HCT116 (cell line): ENCODE results near the gene ZNF223. TPM values are rescaled to one million over a fixed set of nuclear protein-coding genes. Genes with fewer than 3 reads are reported as not detected.
A peak's percentile ranks its signal among the peaks of the same experiment; 100 is the strongest.

Experiments used
- ATAC-seq: fragments of 200-7000 bp; cut with Tn5 transposase; 2 replicates; pipeline ENCODE4 v1.9.1; 2020; ENCODE audit warnings: mild to moderate bottlenecking, moderate library complexity
- BruUV-seq: library from RNA; stranded (reverse); fragments of 400-500 nt; replicated peaks from 2 replicates; lab custom pipeline; 2021; lab: Mats Ljungman, UMichigan
- CTCF ChIA-PET: fragments of 300-600 bp; sonication (Branson Sonifier 250); formaldehyde crosslinking; loops from one replicate; lab custom pipeline; 2021; ENCODE audit warnings: antibody characterized with exemption; lab: Charles Lee
- POLR2A ChIA-PET: fragments of 300-600, 350-600 bp; sonication (Branson Sonifier 250); formaldehyde crosslinking; loops from one replicate; lab custom pipeline; 2021; ENCODE audit warnings: antibody characterized with exemption; lab: Charles Lee
- RAD21 ChIA-PET, 2 experiments: fragments of 300-600 bp; sonication (Branson Sonifier 250); formaldehyde crosslinking; loops; one replicate each; lab custom pipeline; 2023; ENCODE audit warnings: low total read pairs in 2 of 2; ENCODE audit not compliant: uncharacterized antibody in 2 of 2, unreplicated experiment in 2 of 2, low non-redundant PET in 1 of 2; lab: Charles Lee
- DNase-seq: peaks from one replicate; pipeline ENCODE4 v3.0.0-alpha.2; 2010; ENCODE audit warnings: low read depth, low spot score
- H2AFZ ChIP-seq: fragments of 200-600 bp; shearing (Covaris generic), sonication (generic); 2 replicates; pipeline ENCODE4 v1.6.1; 2017; ENCODE audit warnings: low read depth, mixed run types, mixed read lengths, antibody characterized with exemption, low read length; ENCODE audit not compliant: poor library complexity, severe bottlenecking
- H3K27ac ChIP-seq: 2 replicates; pipeline ENCODE4 v1.5.1; 2012; ENCODE audit warnings: low read depth, low read length
- H3K27me3 ChIP-seq: fragments of 200-600 bp; sonication (generic); 2 replicates; pipeline ENCODE4 v1.6.1; 2016; ENCODE audit warnings: mixed run types, low read length, mixed read lengths; ENCODE audit not compliant: insufficient read depth
- H3K36me3 ChIP-seq, 2 experiments: fragments of 200-500 bp in 1 of 2; fragments of 200-600 bp in 1 of 2; sonication (Bioruptor generic) in 1 of 2; sonication (generic) in 1 of 2; 2 replicates each; pipeline versions ENCODE4 v1.5.1 to v1.6.1; 2014 to 2016; ENCODE audit warnings: low read length in 2 of 2, inconsistent platforms in 1 of 2, mixed read lengths in 1 of 2, mixed run types in 1 of 2; ENCODE audit not compliant: insufficient read depth in 2 of 2, control insufficient read depth in 1 of 2
- H3K4me1 ChIP-seq, 2 experiments: fragments of 200-600 bp in 1 of 2; sonication (generic) in 1 of 2; 2 replicates each; pipeline versions ENCODE4 v1.5.1 to v1.6.1; 2012 to 2017; ENCODE audit warnings: low read length in 2 of 2, inconsistent platforms in 1 of 2, mild to moderate bottlenecking in 1 of 2, mixed read lengths in 1 of 2, mixed run types in 1 of 2, moderate library complexity in 1 of 2; ENCODE audit not compliant: insufficient read depth in 2 of 2, control insufficient read depth in 1 of 2
- H3K4me2 ChIP-seq: fragments of 200-600 bp; sonication (generic); 2 replicates; pipeline ENCODE4 v1.6.1; 2017; ENCODE audit warnings: mixed run types, low read length, mixed read lengths
- H3K4me3 ChIP-seq, 2 experiments: fragments of 200-600 bp in 1 of 2; sonication (generic) in 1 of 2; replicated peaks in 1 of 2; 2 replicates each; pipeline ENCODE4 v1.5.1; 2011 to 2016; ENCODE audit warnings: low read length in 2 of 2, control low read depth in 1 of 2, low read depth in 1 of 2, mild to moderate bottlenecking in 1 of 2, mixed read lengths in 1 of 2, mixed run types in 1 of 2
- H3K79me2 ChIP-seq: fragments of 200-600 bp; sonication (generic); 2 replicates; pipeline ENCODE4 v1.6.1; 2017; ENCODE audit warnings: mild to moderate bottlenecking, mixed run types, low read length, moderate library complexity, mixed read lengths; ENCODE audit not compliant: insufficient read depth
- H3K9ac ChIP-seq: fragments of 200-600 bp; sonication (generic); 2 replicates; pipeline ENCODE4 v1.6.1; 2016; ENCODE audit warnings: low read length, mixed read lengths
- H3K9me2 ChIP-seq: fragments of 200-600 bp; sonication (generic), shearing (Covaris generic); 2 replicates; pipeline ENCODE4 v1.6.1; 2017; ENCODE audit warnings: mixed run types, mild to moderate bottlenecking, moderate library complexity; ENCODE audit not compliant: insufficient read depth
- H3K9me3 ChIP-seq, 2 experiments: fragments of 200-500 bp in 1 of 2; fragments of 200-600 bp in 1 of 2; sonication (Bioruptor generic) in 1 of 2; sonication (generic) in 1 of 2; 2 replicates each; pipeline ENCODE4 v1.6.1; 2014 to 2017; ENCODE audit warnings: low read length in 2 of 2, mixed read lengths in 2 of 2, inconsistent platforms in 1 of 2, low read depth in 1 of 2, mild to moderate bottlenecking in 1 of 2, mixed run types in 1 of 2, moderate library complexity in 1 of 2; ENCODE audit not compliant: control insufficient read depth in 1 of 2, insufficient read depth in 1 of 2
- H4K20me1 ChIP-seq: fragments of 200-600 bp; sonication (generic), shearing (Covaris generic); 2 replicates; pipeline ENCODE4 v1.6.1; 2017; ENCODE audit warnings: mixed run types, mild to moderate bottlenecking, moderate library complexity; ENCODE audit not compliant: insufficient read depth
- CBX3 ChIP-seq: IDR thresholded peaks from 2 replicates; pipeline ENCODE4 v1.6.1; 2012; ENCODE audit warnings: low read depth
- CEBPB ChIP-seq: IDR thresholded peaks from 2 replicates; pipeline ENCODE4 v1.6.1; 2012; ENCODE audit warnings: low read depth
- EGR1 ChIP-seq: IDR thresholded peaks from 2 replicates; pipeline ENCODE4 v1.6.1; 2012; ENCODE audit warnings: low read depth
- ELF1 ChIP-seq: IDR thresholded peaks from 2 replicates; pipeline ENCODE4 v1.6.1; 2012; ENCODE audit warnings: low read depth, borderline replicate concordance
- EZH2 ChIP-seq: fragments of 200-600 bp; sonication (generic); IDR thresholded peaks from 2 replicates; pipeline ENCODE4 v1.6.1; 2017; ENCODE audit warnings: antibody characterized with exemption, mixed run types
- EZH2phosphoT487 ChIP-seq: fragments of 200-600 bp; IDR thresholded peaks from 2 replicates; pipeline ENCODE4 v1.6.1; 2018; ENCODE audit warnings: antibody characterized with exemption, borderline replicate concordance
- FOSL1 ChIP-seq: IDR thresholded peaks from 2 replicates; pipeline ENCODE4 v1.6.1; 2012; ENCODE audit warnings: low read depth
- JUND ChIP-seq: IDR thresholded peaks from 2 replicates; pipeline ENCODE4 v1.6.1; 2012
- POLR2AphosphoS5 ChIP-seq: IDR thresholded peaks from 2 replicates; pipeline ENCODE4 v1.6.1; 2011; ENCODE audit warnings: mild to moderate bottlenecking, low read depth, low read length, moderate library complexity
- SIN3A ChIP-seq: IDR thresholded peaks from 2 replicates; pipeline ENCODE4 v1.6.1; 2012; ENCODE audit warnings: low read depth
- SP1 ChIP-seq: IDR thresholded peaks from 2 replicates; pipeline ENCODE4 v1.6.1; 2012; ENCODE audit warnings: low read depth
- SRF ChIP-seq: IDR thresholded peaks from 2 replicates; pipeline ENCODE4 v1.6.1; 2012; ENCODE audit warnings: low read depth
- YY1 ChIP-seq: IDR thresholded peaks from 2 replicates; pipeline ENCODE4 v1.6.1; 2011; ENCODE audit warnings: low read length, low read depth, moderate library complexity, mild to moderate bottlenecking; ENCODE audit not compliant: insufficient replicate concordance; ENCODE audit errors: extremely low read depth
- ZFX ChIP-seq: fragments of 450-650 bp; IDR thresholded peaks from 2 replicates; pipeline ENCODE4 v1.6.1; 2017
- ZNF274 ChIP-seq: fragments of 200-500 bp; sonication (Bioruptor generic); IDR thresholded peaks from 2 replicates; pipeline ENCODE4 v1.6.1; 2014; ENCODE audit warnings: mild to moderate bottlenecking, low read depth, low read length, inconsistent platforms
- intact Hi-C: fragments of 100-400 bp; cut with micrococcal nuclease; formaldehyde crosslinking; loops from 2 replicates; pipeline ENCODE4 v1.10.0; 2022
- total RNA-seq: library from RNA; stranded (reverse); gene quantifications from one replicate; pipeline ENCODE4 v1.2.1, GENCODE V29; 2021; ENCODE audit not compliant: unreplicated experiment
- TF ChIP-seq, protein P1 (sequence below): IDR thresholded peaks from 2 replicates; pipeline ENCODE4 v1.6.1; 2012
- TF ChIP-seq, protein P2 (sequence below): IDR thresholded peaks from 2 replicates; pipeline ENCODE4 v1.6.1; 2012
- TF ChIP-seq, protein P3 (sequence below): IDR thresholded peaks from 2 replicates; pipeline ENCODE4 v1.6.1; 2012; ENCODE audit warnings: low read depth

The ZNF223 gene
- total RNA-seq, 1 experiment from 2014 or later: 0.27 TPM

DNA sequence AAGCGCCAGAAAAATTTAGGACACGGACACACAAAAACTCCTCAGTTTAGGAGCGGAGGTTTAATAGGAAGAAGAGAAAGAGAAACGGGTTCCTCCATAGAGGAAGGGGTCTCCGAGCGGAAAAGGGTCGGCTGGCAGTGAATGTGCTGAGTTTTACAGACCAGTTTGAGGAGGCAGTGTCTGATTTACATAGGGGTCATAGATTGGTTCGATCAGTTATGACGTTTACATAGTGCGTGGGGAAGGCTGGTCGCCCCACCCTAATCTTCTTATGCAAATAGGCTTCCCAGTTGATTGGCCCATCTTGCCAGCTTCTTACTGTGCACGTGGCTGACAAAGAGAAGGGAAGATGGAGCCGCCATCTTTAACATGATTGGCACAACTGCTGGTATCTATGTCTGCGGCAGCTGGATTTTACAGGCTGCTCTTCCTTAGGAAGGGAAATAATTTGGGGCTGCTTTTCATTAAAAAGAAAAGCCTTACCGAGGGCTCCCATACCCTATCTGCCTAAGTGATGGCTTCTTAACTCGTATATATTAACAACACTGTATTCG, 60.2 kb downstream of the ZNF223 start:
- POLR2A ChIA-PET: no interaction called here
- no peak overlapping the region for H2AFZ ChIP-seq

GRCh38 chr19:44112802-44113137, 60.9 kb downstream of the ZNF223 start:
- intact Hi-C loops: loop anchor here (1.0 to 2.0 kb wide), 5 partner anchors 18 to 192 kb away; partner anchors contain the start of genes ZNF224, ZNF227, ZNF230 and ZNF235
- CTCF ChIA-PET: no interaction called here

More for the DNA sequence above, 60.2 kb downstream of the ZNF223 start:
- CTCF ChIA-PET: no interaction called here
- intact Hi-C loops: loop anchor here (2.0 kb wide), 3 partner anchors 17 to 193 kb away; partner anchors contain the start of genes ZNF224, ZNF227 and ZNF235
- TF ChIP-seq ZFX: no peak
- TF ChIP-seq EZH2: no peak
- TF ChIP-seq FOSL1: no peak
- no peak for TF ChIP-seq SRF
- TF ChIP-seq, protein P1, sequence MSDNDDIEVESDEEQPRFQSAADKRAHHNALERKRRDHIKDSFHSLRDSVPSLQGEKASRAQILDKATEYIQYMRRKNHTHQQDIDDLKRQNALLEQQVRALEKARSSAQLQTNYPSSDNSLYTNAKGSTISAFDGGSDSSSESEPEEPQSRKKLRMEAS: no peak
- no peak for TF ChIP-seq ELF1
- no peak for TF ChIP-seq ZNF274
- TF ChIP-seq JUND: no peak
- TF ChIP-seq, protein P2, sequence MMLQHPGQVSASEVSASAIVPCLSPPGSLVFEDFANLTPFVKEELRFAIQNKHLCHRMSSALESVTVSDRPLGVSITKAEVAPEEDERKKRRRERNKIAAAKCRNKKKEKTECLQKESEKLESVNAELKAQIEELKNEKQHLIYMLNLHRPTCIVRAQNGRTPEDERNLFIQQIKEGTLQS: no peak
- TF ChIP-seq CEBPB: no peak
- TF ChIP-seq EZH2phosphoT487: no peak
- TF ChIP-seq SIN3A: no peak
- TF ChIP-seq CBX3: no peak
- TF ChIP-seq, all 23 proteins: peak for 0
- peaks cover 2 to 10% of the 10 kb centered on the region in 2 experiments; a peak in 1 of 4 replicates for H3K4me1 ChIP-seq
- no peaks in the 10 kb centered on the region for H3K79me2 ChIP-seq
- peak overlapping the region in 1 of 2 experiments; percentile 87; a peak in 2 of 4 replicates for H3K4me3 ChIP-seq
- peaks cover 4 to 5% of the 10 kb centered on the region in 2 experiments; a peak in 3 of 4 replicates for H3K36me3 ChIP-seq
- no TSS peak for BruUV-seq
- RAD21 ChIA-PET: no interaction called here
- no peaks in the 10 kb centered on the region for H4K20me1 ChIP-seq
- H3K9me3 ChIP-seq: peaks cover under 1 to 5% of the 10 kb centered on the region in 2 experiments; a peak in 2 of 4 replicates
- H3K4me2 ChIP-seq: peak overlapping the region; percentile 90; the same call in 1 of the 2 replicates
- H3K9ac ChIP-seq: no peak overlapping the region
- H3K27me3 ChIP-seq: no peaks in the 10 kb centered on the region
- ATAC-seq (no peak), DNase-seq (no peak)
- no peak overlapping the region for H3K27ac ChIP-seq
- H3K9me2 ChIP-seq: no peaks in the 10 kb centered on the region

More at GRCh38 chr19:44112802-44113137, 60.9 kb downstream of the ZNF223 start:
- Histone ChIP-seq H3K4me2 (peak overlapping the region; percentile 90), H3K36me3 (peaks cover 3% of the 10 kb centered on the region in 2 experiments; a peak in 1 of 4 replicates), H4K20me1 (no peaks in the 10 kb centered on the region), H3K79me2 (no peaks in the 10 kb centered on the region), H2AFZ (peak overlapping the region; percentile 81), H3K9me3 (no peaks in the 10 kb centered on the region; a peak in 1 of 4 replicates), H3K4me3 (peak overlapping the region; percentile 72 to 87), H3K4me1 (peaks cover 2 to 10% of the 10 kb centered on the region in 2 experiments; a peak in 1 of 4 replicates), H3K27ac (peak overlapping the region; percentile 23; the same call in 1 of the 2 replicates), H3K9me2 (no peaks in the 10 kb centered on the region), H3K27me3 (no peaks in the 10 kb centered on the region), H3K9ac (peak overlapping the region; percentile 24; the same call in 1 of the 2 replicates)
- POLR2A ChIA-PET: interaction anchor here (1.0 kb wide), 1 partner anchor 52 kb away, joined by 6 read pairs; the partner anchor contains the start of gene ZNF226
- no TSS peak for BruUV-seq
- DNase-seq (no peak), ATAC-seq (peak; percentile 33; the same call in 1 of the 2 replicates)
- RAD21 ChIA-PET: no interaction called here
- TF ChIP-seq ZNF274: no peak
- no peak for TF ChIP-seq EGR1
- TF ChIP-seq SP1: no peak
- TF ChIP-seq EZH2phosphoT487: no peak
- no peak for TF ChIP-seq POLR2AphosphoS5
- no peak for TF ChIP-seq YY1
- TF ChIP-seq JUND: no peak
- TF ChIP-seq, protein P3, sequence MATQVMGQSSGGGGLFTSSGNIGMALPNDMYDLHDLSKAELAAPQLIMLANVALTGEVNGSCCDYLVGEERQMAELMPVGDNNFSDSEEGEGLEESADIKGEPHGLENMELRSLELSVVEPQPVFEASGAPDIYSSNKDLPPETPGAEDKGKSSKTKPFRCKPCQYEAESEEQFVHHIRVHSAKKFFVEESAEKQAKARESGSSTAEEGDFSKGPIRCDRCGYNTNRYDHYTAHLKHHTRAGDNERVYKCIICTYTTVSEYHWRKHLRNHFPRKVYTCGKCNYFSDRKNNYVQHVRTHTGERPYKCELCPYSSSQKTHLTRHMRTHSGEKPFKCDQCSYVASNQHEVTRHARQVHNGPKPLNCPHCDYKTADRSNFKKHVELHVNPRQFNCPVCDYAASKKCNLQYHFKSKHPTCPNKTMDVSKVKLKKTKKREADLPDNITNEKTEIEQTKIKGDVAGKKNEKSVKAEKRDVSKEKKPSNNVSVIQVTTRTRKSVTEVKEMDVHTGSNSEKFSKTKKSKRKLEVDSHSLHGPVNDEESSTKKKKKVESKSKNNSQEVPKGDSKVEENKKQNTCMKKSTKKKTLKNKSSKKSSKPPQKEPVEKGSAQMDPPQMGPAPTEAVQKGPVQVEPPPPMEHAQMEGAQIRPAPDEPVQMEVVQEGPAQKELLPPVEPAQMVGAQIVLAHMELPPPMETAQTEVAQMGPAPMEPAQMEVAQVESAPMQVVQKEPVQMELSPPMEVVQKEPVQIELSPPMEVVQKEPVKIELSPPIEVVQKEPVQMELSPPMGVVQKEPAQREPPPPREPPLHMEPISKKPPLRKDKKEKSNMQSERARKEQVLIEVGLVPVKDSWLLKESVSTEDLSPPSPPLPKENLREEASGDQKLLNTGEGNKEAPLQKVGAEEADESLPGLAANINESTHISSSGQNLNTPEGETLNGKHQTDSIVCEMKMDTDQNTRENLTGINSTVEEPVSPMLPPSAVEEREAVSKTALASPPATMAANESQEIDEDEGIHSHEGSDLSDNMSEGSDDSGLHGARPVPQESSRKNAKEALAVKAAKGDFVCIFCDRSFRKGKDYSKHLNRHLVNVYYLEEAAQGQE: no peak
- TF ChIP-seq SIN3A: no peak
- TF ChIP-seq FOSL1: no peak
- no peak for TF ChIP-seq CEBPB
